ENCODE measurements around the gene PRIMA1.

The PRIMA1 gene

GRCh38 chr14:93757206-93757605 lies 31.1 kb downstream of the PRIMA1 start:
- DNase-seq (ENCODE audit: low read depth, low spot score), result no peak

GRCh38 chr14:93753647-93754046 lies 34.6 kb downstream of the PRIMA1 start:
- DNase-seq (ENCODE audit: low read depth, low spot score), result no peak

DNA sequence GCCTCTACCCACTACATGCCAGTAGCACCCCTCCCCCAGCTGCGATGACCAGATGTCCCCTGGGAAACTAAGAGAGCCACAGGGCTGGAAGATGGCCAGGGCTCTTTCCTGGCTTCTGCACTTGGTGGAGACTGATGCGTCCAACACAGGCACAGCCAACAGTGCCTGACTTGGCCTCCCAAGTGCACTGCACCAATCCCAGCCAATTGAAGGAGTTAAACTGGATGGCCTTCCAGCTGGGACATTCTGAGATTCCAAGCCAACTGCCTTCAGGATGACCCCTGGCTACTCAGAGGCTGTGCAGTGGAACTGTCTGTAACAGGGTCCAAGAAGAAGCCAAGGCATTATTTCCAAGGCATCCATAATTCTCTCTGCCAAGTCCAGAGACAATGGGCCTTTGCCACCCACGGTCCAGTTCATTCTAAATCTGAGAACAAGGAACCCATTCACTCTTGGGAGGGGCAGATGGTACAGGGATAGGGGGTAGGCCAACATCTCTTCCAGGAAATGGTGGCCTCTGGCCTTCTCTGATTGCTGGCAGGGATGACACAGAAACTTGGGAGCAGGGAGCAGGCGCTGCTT lies 35.2 kb downstream of the PRIMA1 start:
- no peak for DNase-seq (ENCODE audit: low read depth, low spot score)

GRCh38 chr14:93751946-93752655 lies 36.2 kb downstream of the PRIMA1 start:
- DNase-seq (ENCODE audit: low read depth, low spot score), result no peak

GRCh38 chr14:93749076-93749420 lies 39.2 kb downstream of the PRIMA1 start:
- no peak for DNase-seq (ENCODE audit: low read depth, low spot score)

- DNase-seq (ENCODE audit: low read depth, low spot score), result no peak
These were observed 39.8 kb downstream of the PRIMA1 start for GRCh38 chr14:93748208-93749075.

GRCh38 chr14:93747560-93747959 lies 40.7 kb downstream of the PRIMA1 start:
- no peak for DNase-seq (ENCODE audit: low read depth, low spot score)

GRCh38 chr14:93747102-93747501 lies 41.2 kb downstream of the PRIMA1 start:
- no peak for DNase-seq (ENCODE audit: low read depth, low spot score)

- DNase-seq (ENCODE audit: low read depth, low spot score), result no peak
These were observed 42.5 kb downstream of the PRIMA1 start for GRCh38 chr14:93745603-93746273.

DNA sequence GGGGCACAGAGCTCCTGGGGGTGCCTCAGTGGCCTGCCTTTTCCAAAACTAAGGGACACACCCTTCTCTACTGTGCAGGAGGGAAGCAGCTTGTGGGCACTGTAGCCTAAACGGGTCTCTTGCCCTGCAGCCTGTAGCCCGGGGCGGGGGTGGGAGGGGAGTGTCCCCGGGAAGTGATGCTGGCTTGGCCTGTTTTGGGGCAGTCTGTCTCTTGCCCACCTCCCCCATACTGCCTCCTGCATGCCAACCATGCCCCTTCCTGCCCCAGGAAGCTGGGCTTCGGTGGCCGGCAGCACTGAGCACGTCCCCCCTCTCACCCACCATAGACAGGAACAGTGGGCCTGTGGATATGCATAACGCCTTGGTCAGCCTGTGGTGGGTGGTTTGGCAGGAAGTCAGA lies 43.4 kb downstream of the PRIMA1 start:
- DNase-seq (ENCODE audit: low read depth, low spot score), result no peak

DNA sequence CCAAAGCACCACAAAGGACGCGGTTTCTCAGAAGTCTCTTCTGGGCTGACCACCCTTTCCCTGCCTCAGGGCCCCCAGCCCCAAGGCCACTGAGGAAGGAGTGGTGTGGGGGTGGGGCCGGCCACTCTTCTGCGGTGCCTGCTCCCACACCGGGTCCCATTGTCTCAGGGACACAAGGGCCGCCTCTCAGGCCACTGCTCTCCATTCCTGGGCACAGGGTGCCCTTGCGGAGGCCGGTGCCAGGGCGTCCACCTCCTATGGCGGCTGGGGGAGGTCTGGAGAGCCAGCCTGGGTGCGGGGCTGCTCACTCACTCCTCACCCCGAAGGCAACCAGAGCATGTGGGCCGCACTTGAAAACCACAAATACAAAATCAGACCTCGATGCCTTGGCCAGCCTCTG lies 44.1 kb downstream of the PRIMA1 start:
- no peak for DNase-seq (ENCODE audit: low read depth, low spot score)

DNA sequence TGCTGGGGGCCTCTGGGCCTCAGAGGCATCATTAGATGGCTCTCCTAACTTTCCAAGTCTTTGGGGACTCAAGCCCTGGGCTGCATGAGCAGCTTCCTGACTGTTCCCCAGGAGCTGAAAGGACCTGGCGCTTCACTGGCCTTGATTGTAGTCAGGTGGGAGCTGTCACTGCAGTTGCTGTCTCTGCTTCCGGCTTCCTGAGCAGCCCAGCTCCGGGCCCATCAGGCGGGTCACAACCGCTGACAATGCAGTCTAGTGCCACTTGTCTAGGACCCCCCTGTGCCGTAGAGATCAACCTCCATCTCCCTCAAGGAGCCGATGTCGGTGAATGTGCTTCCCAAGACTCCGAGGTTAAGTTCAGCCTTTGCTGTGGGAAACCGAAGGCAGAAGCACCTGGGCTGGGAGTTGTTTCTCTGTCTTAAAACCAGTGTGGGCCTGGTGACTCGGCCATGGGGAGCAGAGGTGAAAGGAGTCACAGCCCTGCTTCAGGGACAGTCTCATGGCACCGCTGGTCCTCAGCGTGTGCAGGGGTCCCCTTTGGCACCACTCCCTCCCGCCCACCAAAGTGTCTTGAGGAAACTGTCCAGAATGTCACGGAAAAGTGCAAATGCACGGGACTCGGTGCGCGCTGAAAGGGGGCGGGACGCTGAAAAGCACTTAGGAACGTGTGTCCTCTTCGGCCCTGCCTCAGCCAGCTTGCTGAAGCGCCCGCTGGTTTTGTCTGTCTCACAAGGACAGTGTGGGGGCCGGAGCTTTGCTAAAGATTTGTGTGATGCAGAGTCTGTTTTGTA lies 44.8 kb downstream of the PRIMA1 start:
- DNase-seq (ENCODE audit: low read depth, low spot score), result no peak

GRCh38 chr14:93742761-93743160 lies 45.5 kb downstream of the PRIMA1 start:
- DNase-seq (ENCODE audit: low read depth, low spot score), result no peak

DNA sequence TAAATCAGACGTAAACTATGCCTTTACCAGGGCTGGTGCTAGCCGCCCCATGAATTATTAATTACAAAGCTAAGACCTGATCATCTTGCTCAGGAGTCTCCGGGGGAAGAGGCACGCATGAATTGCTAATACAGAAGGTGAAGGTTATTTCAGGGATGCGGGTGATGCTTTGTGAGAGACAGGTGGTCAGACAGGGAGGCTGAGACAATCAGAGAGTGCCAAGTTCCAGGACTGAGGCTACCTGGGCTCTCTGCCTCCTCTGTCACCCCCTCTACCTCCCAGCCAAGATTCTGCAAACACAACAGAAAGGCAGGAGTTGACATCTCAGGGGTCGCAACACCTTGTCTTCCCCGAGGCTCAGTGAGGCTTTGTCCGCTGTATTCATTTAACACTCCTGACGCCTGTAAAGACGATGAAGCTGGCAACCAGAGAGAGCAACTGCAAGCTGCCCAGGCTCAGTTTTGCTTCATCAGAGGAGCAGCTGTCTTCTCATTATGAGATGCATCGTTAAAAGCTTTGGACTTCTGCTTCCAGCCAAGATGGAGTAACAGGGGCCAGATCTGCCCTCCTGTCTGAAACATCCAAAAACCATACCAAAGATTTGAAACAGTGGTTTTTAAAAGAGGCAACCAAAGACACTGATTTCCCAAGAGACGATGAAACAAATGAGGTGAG lies 46.6 kb downstream of the PRIMA1 start:
- no peak for DNase-seq (ENCODE audit: low read depth, low spot score)

DNA sequence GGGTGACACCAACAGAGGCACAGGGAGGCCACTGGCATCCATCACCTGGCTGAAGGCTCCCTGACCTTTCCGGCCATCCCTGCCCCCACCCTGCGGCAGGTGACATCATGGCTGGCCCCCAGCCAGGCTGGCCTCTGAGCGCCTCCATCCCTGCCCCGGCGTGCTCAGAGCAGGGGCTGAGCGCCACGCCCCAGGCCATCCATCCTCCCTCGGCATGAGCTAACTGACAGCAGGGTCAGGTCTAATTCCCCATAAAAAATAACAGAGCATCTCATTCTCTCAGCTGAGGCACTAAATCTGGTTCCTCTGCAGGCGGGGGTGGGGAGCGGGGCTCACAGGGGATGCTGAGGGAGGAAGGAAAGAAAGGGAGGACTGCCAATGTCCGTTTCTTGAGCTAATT lies 50.7 kb downstream of the PRIMA1 start:
- no peak for DNase-seq (ENCODE audit: low read depth, low spot score)

DNA sequence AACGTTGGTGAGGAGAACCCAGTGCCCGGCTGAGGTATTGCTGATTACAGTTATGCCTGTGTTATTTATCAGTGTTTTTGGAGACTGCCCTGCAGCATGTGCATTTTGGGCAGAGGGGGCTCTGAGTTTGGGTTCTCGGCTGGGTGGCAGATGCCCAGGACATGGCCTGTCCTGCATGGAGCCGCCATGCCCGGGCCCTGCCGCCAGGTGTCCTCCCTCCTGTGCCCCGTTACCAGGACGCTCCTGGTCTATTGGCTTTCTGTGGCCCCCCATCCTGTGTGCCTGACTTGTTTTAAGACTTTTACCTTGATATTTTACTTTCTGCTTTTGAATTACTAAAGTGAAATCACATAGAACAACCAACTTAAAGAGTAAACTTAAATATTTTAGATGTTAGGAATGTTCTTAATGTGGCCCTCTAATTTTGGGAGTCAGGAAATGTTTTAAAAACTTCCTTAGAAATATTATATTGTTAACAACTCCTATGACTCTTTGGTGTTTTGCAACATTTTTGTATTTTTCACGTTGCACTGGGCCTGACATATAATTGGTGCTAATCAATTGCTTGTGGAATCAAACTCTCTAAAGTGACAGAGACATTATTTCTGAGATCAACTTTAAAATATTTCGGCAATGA lies 51.8 kb downstream of the PRIMA1 start:
- DNase-seq (ENCODE audit: low read depth, low spot score), result no peak

- no peak for DNase-seq (ENCODE audit: low read depth, low spot score)
These were observed 53.1 kb downstream of the PRIMA1 start for GRCh38 chr14:93735206-93735605.

GRCh38 chr14:93734086-93734822 lies 54.0 kb downstream of the PRIMA1 start:
- no peak for DNase-seq (ENCODE audit: low read depth, low spot score)

GRCh38 chr14:93733631-93734030 lies 54.7 kb downstream of the PRIMA1 start:
- no peak for DNase-seq (ENCODE audit: low read depth, low spot score)

DNA sequence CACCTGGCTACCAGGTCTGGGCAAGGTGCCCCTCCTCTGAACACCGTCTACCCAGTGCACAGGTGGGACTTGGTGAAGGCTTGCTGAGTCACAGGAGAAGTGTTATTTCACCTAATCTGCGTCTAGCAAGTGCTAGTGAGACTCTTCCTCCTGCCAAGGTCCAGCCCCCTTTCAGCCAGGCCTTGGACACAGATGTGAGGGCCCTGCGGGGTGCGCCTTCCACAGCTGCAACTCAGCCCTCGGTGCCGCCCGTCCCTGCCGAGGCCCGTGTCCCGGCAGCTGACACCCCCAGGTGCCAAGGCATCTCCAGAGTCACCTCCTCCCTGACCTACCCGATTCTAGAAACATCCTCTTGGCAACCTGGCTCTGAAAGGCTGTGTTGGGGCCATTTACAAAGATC lies 55.1 kb downstream of the PRIMA1 start:
- no peak for DNase-seq (ENCODE audit: low read depth, low spot score)

All from activated CD4-positive, CD25-positive, alpha-beta regulatory T cell treated with anti-CD3 and anti-CD28 coated beads, Interleukin-2, amount 50 U/mL, for 16 hours (primary cell).